Testis (tissue), 2 donors: ENCODE data around the gene CAPZA1.

ENCODE experiments used
- POLR2A ChIP-seq: fragments of 450-650 bp; IDR thresholded peaks from one replicate; pipeline ENCODE4 v1.6.1; 2017; ENCODE audit warnings: antibody characterized with exemption, mild to moderate bottlenecking, moderate library complexity
- TF ChIP-seq, protein P1 (sequence below), 3 experiments: fragments of 450-650 bp in 2 of 3; fragments of 200-600 bp in 1 of 3; sonication (generic) in 1 of 3; IDR thresholded peaks; one replicate each; pipeline ENCODE4 v1.5.1; 2016 to 2019; ENCODE audit warnings: antibody characterized with exemption in 3 of 3, mild to moderate bottlenecking in 2 of 3, moderate library complexity in 1 of 3

DNA sequence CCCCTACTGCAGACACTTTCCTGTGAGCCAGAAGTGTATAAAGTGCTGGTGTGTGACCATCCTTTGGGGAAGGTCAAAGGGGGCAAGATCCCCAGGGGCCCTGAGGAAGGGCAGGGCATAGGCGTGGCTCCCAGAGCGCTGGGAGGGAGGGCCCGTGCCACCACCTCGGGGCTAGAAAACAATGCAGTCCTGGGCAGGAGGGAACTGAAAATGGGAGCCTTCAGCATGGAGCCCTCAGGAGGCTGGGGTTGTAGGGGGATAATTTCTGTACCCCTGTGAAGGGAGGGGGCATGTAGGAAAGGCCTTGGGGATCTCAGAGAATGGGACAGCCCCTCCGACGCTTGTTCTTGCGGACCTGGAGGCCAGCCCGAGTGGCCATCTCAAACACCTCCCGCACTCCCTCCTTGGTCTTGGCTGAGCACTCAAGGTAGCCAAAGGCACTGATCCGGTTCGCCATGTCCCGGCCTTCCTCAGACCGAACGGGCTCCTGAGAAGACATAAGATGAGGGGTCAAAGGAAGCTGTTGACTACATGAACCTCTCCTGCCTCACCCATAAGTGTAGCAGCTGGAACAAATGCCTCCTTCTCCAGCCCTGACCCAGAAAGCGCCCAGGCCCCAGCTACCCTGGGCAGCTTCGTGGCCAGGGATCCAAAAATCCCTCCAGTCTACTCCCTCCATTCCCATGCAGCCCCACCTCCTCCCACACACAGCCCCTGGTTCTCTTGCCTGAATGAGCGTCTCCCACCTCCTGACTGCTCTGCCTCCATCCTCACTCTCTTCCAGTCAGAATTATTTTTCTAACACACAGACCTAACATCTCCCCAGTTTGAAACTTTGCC, 81.8 kb downstream of the CAPZA1 start:
- TF ChIP-seq, protein P1, sequence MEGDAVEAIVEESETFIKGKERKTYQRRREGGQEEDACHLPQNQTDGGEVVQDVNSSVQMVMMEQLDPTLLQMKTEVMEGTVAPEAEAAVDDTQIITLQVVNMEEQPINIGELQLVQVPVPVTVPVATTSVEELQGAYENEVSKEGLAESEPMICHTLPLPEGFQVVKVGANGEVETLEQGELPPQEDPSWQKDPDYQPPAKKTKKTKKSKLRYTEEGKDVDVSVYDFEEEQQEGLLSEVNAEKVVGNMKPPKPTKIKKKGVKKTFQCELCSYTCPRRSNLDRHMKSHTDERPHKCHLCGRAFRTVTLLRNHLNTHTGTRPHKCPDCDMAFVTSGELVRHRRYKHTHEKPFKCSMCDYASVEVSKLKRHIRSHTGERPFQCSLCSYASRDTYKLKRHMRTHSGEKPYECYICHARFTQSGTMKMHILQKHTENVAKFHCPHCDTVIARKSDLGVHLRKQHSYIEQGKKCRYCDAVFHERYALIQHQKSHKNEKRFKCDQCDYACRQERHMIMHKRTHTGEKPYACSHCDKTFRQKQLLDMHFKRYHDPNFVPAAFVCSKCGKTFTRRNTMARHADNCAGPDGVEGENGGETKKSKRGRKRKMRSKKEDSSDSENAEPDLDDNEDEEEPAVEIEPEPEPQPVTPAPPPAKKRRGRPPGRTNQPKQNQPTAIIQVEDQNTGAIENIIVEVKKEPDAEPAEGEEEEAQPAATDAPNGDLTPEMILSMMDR (IDR thresholded peaks at IDR 0.05) = no peak
- TF ChIP-seq POLR2A = no peak
